Right ventricle myocardium superior (tissue), 1 donor: ENCODE results near the gene EIF4G3. TPM values are rescaled to one million over a fixed set of nuclear protein-coding genes. Genes with fewer than 3 reads are reported as not detected.
"Not testable (repeated sequence)": the region's sequence is repeated elsewhere in the genome, so short reads cannot be mapped to it uniquely, and the experiment has no call there.

ENCODE experiments used
- ATAC-seq: fragments of 200-7000 bp; cut with Tn5 transposase; one replicate; pipeline ENCODE4 v1.9.1; 2020; ENCODE audit warnings: mild to moderate bottlenecking; ENCODE audit not compliant: poor library complexity
- DNase-seq: peaks from one replicate; pipeline ENCODE4 v3.0.0-alpha.2; 2020
- intact Hi-C: fragments of 100-400 bp; cut with DNase I; formaldehyde crosslinking; loops from one replicate; pipeline ENCODE4 v1.11.2; 2022
- total RNA-seq: library from RNA; stranded (reverse); fragmentation: NEBNext Ultra II Directional; extraction: Animal tissue kit (Norgen Biotek cat#: 25700); gene quantifications from one replicate; pipeline ENCODE4 v1.2.1, GENCODE V29; 2021
- donor health status: DM: no; HTN: yes; CAD: no; lungs with severe emphysema.

The EIF4G3 gene
- total RNA-seq, 1 donor from 2014 or later, result 24.7 TPM

- DNase-seq, result no peak
- intact Hi-C loops, result no loop called here
- no peak for ATAC-seq
Measured at GRCh38 chr1:21121764-21122471, 54.8 kb downstream of the EIF4G3 start.

- intact Hi-C loops, result no loop called here
- DNase-seq (no peak), ATAC-seq (no peak)
Measured at GRCh38 chr1:21118167-21118566, 58.5 kb downstream of the EIF4G3 start.

GRCh38 chr1:21117597-21118001 lies 59.1 kb downstream of the EIF4G3 start:
- no peak for DNase-seq
- ATAC-seq, result peak; percentile 64
- intact Hi-C loops, result no loop called here

GRCh38 chr1:21117159-21117558 lies 59.5 kb downstream of the EIF4G3 start:
- ATAC-seq (no peak), DNase-seq (no peak)
- intact Hi-C loops, result no loop called here

GRCh38 chr1:21115098-21115760 lies 61.5 kb downstream of the EIF4G3 start:
- intact Hi-C loops, result no loop called here
- no peak for DNase-seq
- peak; percentile 46 for ATAC-seq

- intact Hi-C loops, result no loop called here
- ATAC-seq, result no peak
Measured at GRCh38 chr1:21114431-21114830, 62.3 kb downstream of the EIF4G3 start.

GRCh38 chr1:21110163-21110562 lies 66.5 kb downstream of the EIF4G3 start:
- intact Hi-C loops, result no loop called here
- no peak for ATAC-seq
- no peak for DNase-seq

More at GRCh38 chr1:21114431-21114830, 62.3 kb downstream of the EIF4G3 start:
- no peak for DNase-seq

GRCh38 chr1:21106709-21107108 lies 70.0 kb downstream of the EIF4G3 start:
- no peak for ATAC-seq
- intact Hi-C loops, result no loop called here
- no peak for DNase-seq

- ATAC-seq (peak; percentile 70), DNase-seq (no peak)
- intact Hi-C loops, result no loop called here
Measured at GRCh38 chr1:21106238-21106637, 70.5 kb downstream of the EIF4G3 start.

GRCh38 chr1:21105807-21106206 lies 70.9 kb downstream of the EIF4G3 start:
- no peak for DNase-seq
- ATAC-seq, result peak; percentile 20
- intact Hi-C loops, result no loop called here

- intact Hi-C loops, result no loop called here
- DNase-seq, result no peak
- ATAC-seq, result no peak
Measured at GRCh38 chr1:21104683-21105082, 72.0 kb downstream of the EIF4G3 start.

- DNase-seq, result no peak
- peak; percentile 71 for ATAC-seq
- intact Hi-C loops, result no loop called here
Measured at GRCh38 chr1:21100481-21100921, 76.2 kb downstream of the EIF4G3 start.

GRCh38 chr1:21099869-21100131 lies 76.9 kb downstream of the EIF4G3 start:
- ATAC-seq, result no peak
- intact Hi-C loops, result no loop called here

GRCh38 chr1:21099034-21099868 lies 77.4 kb downstream of the EIF4G3 start:
- intact Hi-C loops, result no loop called here
- ATAC-seq, result no peak

More at GRCh38 chr1:21099869-21100131, 76.9 kb downstream of the EIF4G3 start:
- DNase-seq, result no peak

GRCh38 chr1:21098186-21098915 lies 78.3 kb downstream of the EIF4G3 start:
- intact Hi-C loops, result no loop called here
- no peak for ATAC-seq
- DNase-seq, result no peak

More at GRCh38 chr1:21099034-21099868, 77.4 kb downstream of the EIF4G3 start:
- no peak for DNase-seq

- intact Hi-C loops, result no loop called here
- ATAC-seq (no peak), DNase-seq (no peak)
Measured at GRCh38 chr1:21097729-21098128, 79.0 kb downstream of the EIF4G3 start.

GRCh38 chr1:21095976-21096375 lies 80.7 kb downstream of the EIF4G3 start:
- ATAC-seq (no peak), DNase-seq (no peak)
- intact Hi-C loops, result no loop called here

GRCh38 chr1:21094282-21094681 lies 82.4 kb downstream of the EIF4G3 start:
- intact Hi-C loops, ATAC-seq, DNase-seq: not testable (repeated sequence)
